Brain microvascular endothelial cell (primary cell): ENCODE data around the gene B4GALT7.

Experiments
- DNase-seq: peaks from one replicate; pipeline ENCODE4 v3.0.0-alpha.2; 2020
- H3K27ac ChIP-seq: fragments of 250-450 bp; sonication (Bioruptor Pico); 2 replicates; pipeline ENCODE4 v1.5.1; 2020; ENCODE audit warnings: mild to moderate bottlenecking, moderate library complexity
- H3K27me3 ChIP-seq: fragments of 250-450 bp; sonication (Bioruptor Pico); replicated peaks from 2 replicates; pipeline ENCODE4 v1.5.1; 2020; ENCODE audit warnings: mild to moderate bottlenecking
- H3K36me3 ChIP-seq: fragments of 250-450 bp; sonication (Bioruptor Pico); replicated peaks from 2 replicates; pipeline ENCODE4 v1.5.1; 2020; ENCODE audit warnings: mild to moderate bottlenecking
- H3K4me3 ChIP-seq: 2 replicates; pipeline ENCODE4 v1.5.1; 2011; ENCODE audit warnings: low read depth, mild to moderate bottlenecking, control low read depth, low read length, moderate library complexity
- CTCF ChIP-seq: IDR thresholded peaks from 2 replicates; pipeline ENCODE4 v1.5.1; 2011; ENCODE audit warnings: low read depth, mild to moderate bottlenecking, moderate library complexity, low read length, control low read depth, inconsistent platforms; ENCODE audit errors: missing control alignments
- in situ Hi-C: cut with HindIII; loops from 2 replicates; pipeline ENCODE4 v1.10.0; 2017; ENCODE audit warnings: low sequenced_read_pairs, low pct_ligation_motif_present

The B4GALT7 gene

GRCh38 chr5:177609076-177610059 is 9.4 kb downstream of the B4GALT7 start:
- H3K4me3 ChIP-seq: no peak overlapping the region
- in situ Hi-C loops: no loop called here
- H3K36me3 ChIP-seq: peaks cover 16% of the 10 kb centered on the region
- no peak for TF ChIP-seq CTCF
- no peak for DNase-seq
- no peak overlapping the region for H3K27ac ChIP-seq
- H3K27me3 ChIP-seq: no peaks in the 10 kb centered on the region

GRCh38 chr5:177610131-177610769 is 10.3 kb downstream of the B4GALT7 start:
- peaks cover 16% of the 10 kb centered on the region for H3K36me3 ChIP-seq
- DNase-seq: no peak
- no peak overlapping the region for H3K27ac ChIP-seq
- H3K27me3 ChIP-seq: no peaks in the 10 kb centered on the region
- TF ChIP-seq CTCF: no peak
- in situ Hi-C loops: no loop called here
- H3K4me3 ChIP-seq: no peak overlapping the region

DNA sequence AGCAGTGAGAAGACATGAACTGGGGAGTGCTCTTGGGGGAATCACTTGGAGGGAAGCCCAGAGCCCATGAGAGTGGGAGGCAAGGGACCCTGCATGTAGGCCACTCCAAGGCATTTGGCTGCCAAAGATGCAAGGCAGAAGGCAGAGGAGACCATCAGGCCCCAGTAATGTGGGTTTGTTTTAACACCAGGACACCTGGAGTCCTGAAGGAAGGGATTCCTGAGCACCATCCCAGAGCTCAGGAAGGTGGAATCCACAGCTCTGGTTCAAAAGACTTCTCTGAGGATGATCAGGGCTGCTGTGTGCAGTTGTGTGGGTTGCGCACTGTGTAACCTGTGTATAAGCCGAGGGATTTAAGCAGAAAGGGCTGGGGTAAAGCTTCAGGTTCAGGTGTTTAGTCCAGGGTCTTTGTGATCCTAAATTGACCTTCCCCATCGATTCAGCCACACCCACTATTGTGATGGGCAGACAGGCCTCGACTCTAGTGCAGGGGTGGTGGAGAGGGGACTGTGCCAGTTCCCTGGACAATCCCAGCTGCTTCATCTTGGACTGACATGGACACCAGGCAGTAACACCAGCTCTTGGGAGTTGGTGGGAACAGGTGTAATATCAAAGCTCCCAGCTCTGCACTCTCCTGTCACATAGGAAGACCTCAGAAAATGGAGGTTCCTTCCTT is 11.0 kb downstream of the B4GALT7 start:
- in situ Hi-C loops: no loop called here
- no peaks in the 10 kb centered on the region for H3K27me3 ChIP-seq
- DNase-seq: no peak
- peaks cover 16% of the 10 kb centered on the region for H3K36me3 ChIP-seq
- H3K4me3 ChIP-seq: no peak overlapping the region
- no peak for TF ChIP-seq CTCF
- no peak overlapping the region for H3K27ac ChIP-seq

- no peaks in the 10 kb centered on the region for H3K27me3 ChIP-seq
- H3K4me3 ChIP-seq: no peak overlapping the region
- in situ Hi-C loops: no loop called here
- H3K36me3 ChIP-seq: peaks cover 16% of the 10 kb centered on the region
- TF ChIP-seq CTCF: no peak
- DNase-seq: no peak
- H3K27ac ChIP-seq: no peak overlapping the region
Observed at GRCh38 chr5:177611446-177612214, 11.7 kb downstream of the B4GALT7 start.

DNA sequence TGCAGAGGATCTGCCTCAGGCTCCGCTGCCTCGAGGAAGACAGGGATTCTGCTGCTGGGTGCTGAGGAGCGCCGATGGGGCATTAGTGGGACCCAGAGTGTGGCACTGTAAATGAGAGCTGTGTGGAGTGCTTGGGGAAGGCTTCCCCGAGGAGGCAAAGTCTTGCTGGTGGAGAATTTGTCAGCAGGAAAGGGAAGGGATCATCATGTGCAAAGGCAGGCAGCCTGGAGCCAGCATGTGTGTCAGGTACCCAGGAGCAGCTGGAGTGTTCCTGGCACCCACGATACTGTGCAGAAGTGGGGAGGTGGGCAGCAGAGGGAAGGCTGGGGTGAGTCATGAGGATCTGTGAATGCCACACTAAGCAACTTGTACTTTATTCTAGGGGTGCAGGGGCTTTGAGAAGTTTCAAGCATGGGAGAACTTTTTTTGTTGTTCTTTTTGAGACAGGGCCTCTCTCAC is 12.3 kb downstream of the B4GALT7 start:
- DNase-seq: no peak
- Histone ChIP-seq H3K27ac (no peak overlapping the region), H3K27me3 (no peaks in the 10 kb centered on the region), H3K4me3 (no peak overlapping the region), H3K36me3 (peaks cover 16% of the 10 kb centered on the region)
- TF ChIP-seq CTCF: no peak
- in situ Hi-C loops: no loop called here
